Chondrocyte (in vitro differentiated cells): Measurements from ENCODE around the gene TMEM141. TPM values are rescaled to one million over a fixed set of nuclear protein-coding genes. Genes with fewer than 3 reads are reported as not detected.
"Not testable (repeated sequence)": the region's sequence is repeated elsewhere in the genome, so short reads cannot be mapped to it uniquely, and the experiment has no call there.

ENCODE experiments used
- DNase-seq: peaks from one replicate; pipeline ENCODE4 v3.0.0; 2021; ENCODE audit warnings: mixed read lengths, low spot score
- H3K27ac Mint-ChIP-seq: one replicate; pipeline ENCODE4 v1.8.0; 2021; ENCODE audit warnings: mild to moderate bottlenecking, moderate library complexity, mixed read lengths; ENCODE audit not compliant: unreplicated experiment
- H3K27me3 Mint-ChIP-seq: 2 replicates; pipeline ENCODE4 v1.8.0; 2021; ENCODE audit warnings: low read depth, mixed read lengths
- H3K36me3 Mint-ChIP-seq: 2 replicates; pipeline ENCODE4 v1.8.0; 2021; ENCODE audit warnings: low read depth, mixed read lengths
- H3K4me1 Mint-ChIP-seq: 2 replicates; pipeline ENCODE4 v1.8.0; 2021; ENCODE audit warnings: low read depth, mild to moderate bottlenecking, mixed read lengths
- H3K4me3 Mint-ChIP-seq: one replicate; pipeline ENCODE4 v1.8.0; 2021; ENCODE audit warnings: mild to moderate bottlenecking, moderate library complexity, mixed read lengths; ENCODE audit not compliant: unreplicated experiment
- H3K9me3 Mint-ChIP-seq: 2 replicates; pipeline ENCODE4 v1.8.0; 2021; ENCODE audit warnings: low read depth, mixed read lengths
- CTCF ChIP-seq: fragments of 200-600 bp; sonication (generic); IDR thresholded peaks from 2 replicates; pipeline ENCODE4 v1.5.0; 2021; ENCODE audit warnings: antibody characterized with exemption, mild to moderate bottlenecking, moderate library complexity
- total RNA-seq: library from RNA; stranded (reverse); gene quantifications from 3 replicates; pipeline ENCODE4 v1.2.1, GENCODE V29; 2021

Gene TMEM141
- total RNA-seq, 1 donor from 2014 or later = 31.2 TPM

GRCh38 chr9:136839229-136840139, 48.3 kb downstream of the TMEM141 start:
- Mint-ChIP-seq H3K4me3 (no peak overlapping the region), H3K36me3 (peaks cover 3% of the 10 kb centered on the region), H3K4me1 (peaks cover 35% of the 10 kb centered on the region), H3K27me3 (no peaks in the 10 kb centered on the region), H3K9me3 (no peaks in the 10 kb centered on the region), H3K27ac (peak overlapping the region; percentile 94)
- no peak for DNase-seq
- no peak for TF ChIP-seq CTCF

GRCh38 chr9:136840140-136840876, 49.2 kb downstream of the TMEM141 start:
- no peaks in the 10 kb centered on the region for H3K27me3 Mint-ChIP-seq
- no peak for DNase-seq
- H3K4me3 Mint-ChIP-seq = no peak overlapping the region
- no peak for TF ChIP-seq CTCF
- H3K36me3 Mint-ChIP-seq = peaks cover 3% of the 10 kb centered on the region
- no peaks in the 10 kb centered on the region for H3K9me3 Mint-ChIP-seq
- peak overlapping the region; percentile 94 for H3K27ac Mint-ChIP-seq
- peaks cover 35% of the 10 kb centered on the region for H3K4me1 Mint-ChIP-seq

GRCh38 chr9:136840877-136841645, 49.9 kb downstream of the TMEM141 start:
- H3K36me3 Mint-ChIP-seq = peaks cover 3% of the 10 kb centered on the region
- DNase-seq = no peak
- no peaks in the 10 kb centered on the region for H3K27me3 Mint-ChIP-seq

GRCh38 chr9:136841646-136842379, 50.7 kb downstream of the TMEM141 start:
- Mint-ChIP-seq H3K4me3 (peak overlapping the region; percentile 73), H3K4me1 (peaks cover 39% of the 10 kb centered on the region), H3K27ac (peak overlapping the region; percentile 80)
- H3K36me3 Mint-ChIP-seq, H3K9me3 Mint-ChIP-seq, H3K27me3 Mint-ChIP-seq, DNase-seq: not testable (repeated sequence)

More at GRCh38 chr9:136840877-136841645, 49.9 kb downstream of the TMEM141 start:
- peaks cover 35% of the 10 kb centered on the region for H3K4me1 Mint-ChIP-seq
- peak overlapping the region; percentile 38 for H3K4me3 Mint-ChIP-seq
- no peaks in the 10 kb centered on the region for H3K9me3 Mint-ChIP-seq
- no peak for TF ChIP-seq CTCF
- H3K27ac Mint-ChIP-seq = peak overlapping the region; percentile 78

- not testable (repeated sequence) for H3K27me3 Mint-ChIP-seq, H3K36me3 Mint-ChIP-seq, H3K9me3 Mint-ChIP-seq, DNase-seq
- H3K4me3 Mint-ChIP-seq = peak within 1 kb of the TSS; percentile 73
- H3K27ac Mint-ChIP-seq = peak within 1 kb of the TSS; percentile 80
- peak; percentile 91 for TF ChIP-seq CTCF
- peaks cover 39% of the 10 kb centered on the region for H3K4me1 Mint-ChIP-seq
These were observed 51.3 kb downstream of the TMEM141 start, which contains the start of gene AJM1 for GRCh38 chr9:136842380-136842948. Gene AJM1, plus strand, starts transcription at chr9:136842478. Its CDS starts 1,937 bp downstream, at chr9:136844415.
